Measurements from ENCODE around the gene GAST. TPM values are rescaled to one million over a fixed set of nuclear protein-coding genes. Genes with fewer than 3 reads are reported as not detected.

Gene GAST
- total and polyA plus RNA-seq, 2 of the 4 experiments (the other 2 are of a cell fraction): not detected

DNA sequence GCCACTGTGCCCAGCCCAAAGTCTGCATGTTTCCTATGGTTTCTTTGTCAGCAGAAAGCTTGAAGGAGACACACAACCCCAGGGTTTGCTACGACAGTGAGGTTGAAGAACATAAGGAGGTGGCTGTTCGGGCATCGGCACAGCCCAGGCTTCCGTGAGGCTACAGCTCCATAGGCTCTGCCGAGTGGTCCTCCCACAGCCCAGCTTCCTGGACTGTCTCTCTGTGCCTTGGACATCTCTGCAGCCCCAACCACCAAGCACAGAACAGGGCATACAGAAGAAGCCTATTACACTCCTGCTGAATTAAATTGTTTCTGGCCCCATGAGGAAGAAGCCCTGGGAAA is 25.5 kb downstream of the GAST start:
- no peak overlapping the region for H3K18ac ChIP-seq (ENCODE audit: low read depth, low read length)
- H4K5ac ChIP-seq (ENCODE audit: low read depth, low read length): no peak overlapping the region
- H3K9me1 ChIP-seq (ENCODE audit: insufficient read depth, low read length): no peaks in the 10 kb centered on the region
- WGBS, 2 experiments (ENCODE audit: extremely low coverage in 2 of 2, insufficient read length in 1 of 2): no CpG with 5 or more reads among the region's 5 CpGs
- H2AK5ac ChIP-seq (ENCODE audit: low read depth, low read length): peak overlapping the region; percentile 40; the same call in 1 of the 2 replicates
- H3K4me3 ChIP-seq (ENCODE audit: insufficient read depth, low read depth, low read length): no peak overlapping the region
- peaks cover 5% of the 10 kb centered on the region; the same call in 1 of the 2 replicates for H3K4me1 ChIP-seq (ENCODE audit: control insufficient read depth, insufficient read depth, low read length)
- no peaks in the 10 kb centered on the region for H3K36me3 ChIP-seq (ENCODE audit: control insufficient read depth, insufficient read depth, low read length)
- no peak overlapping the region for H3K4me2 ChIP-seq (ENCODE audit: low read depth, low read length)
- no peaks in the 10 kb centered on the region for H3K79me1 ChIP-seq (ENCODE audit: low read depth in 1 of 2, low read length in 2 of 2)
- no peak overlapping the region for H3K14ac ChIP-seq (replicated peaks; ENCODE audit: low read depth, low read length)
- no peak for TF ChIP-seq FOS (IDR thresholded peaks at IDR 0.05; ENCODE audit: low read depth, low read length)
- TF ChIP-seq MAZ (IDR thresholded peaks at IDR 0.05; ENCODE audit: borderline replicate concordance, low read depth, low read length): no peak
- TF ChIP-seq BHLHE40 (IDR thresholded peaks at IDR 0.05; ENCODE audit: low read depth, low read length): no peak
- no peak for TF ChIP-seq CEBPB (IDR thresholded peaks at IDR 0.05; ENCODE audit: low read depth, low read length)
- TF ChIP-seq RCOR1 (IDR thresholded peaks at IDR 0.05; ENCODE audit: insufficient replicate concordance, low read length): no peak
- no peak for TF ChIP-seq MXI1 (IDR thresholded peaks at IDR 0.05; ENCODE audit: borderline replicate concordance, low read depth, low read length)
- no peak for TF ChIP-seq NFE2L2 (IDR thresholded peaks at IDR 0.05; ENCODE audit: low read depth, low read length)
- no peak for TF ChIP-seq RFX5 (IDR thresholded peaks at IDR 0.05; ENCODE audit: low read depth, low read length)
- TF ChIP-seq, protein P1, sequence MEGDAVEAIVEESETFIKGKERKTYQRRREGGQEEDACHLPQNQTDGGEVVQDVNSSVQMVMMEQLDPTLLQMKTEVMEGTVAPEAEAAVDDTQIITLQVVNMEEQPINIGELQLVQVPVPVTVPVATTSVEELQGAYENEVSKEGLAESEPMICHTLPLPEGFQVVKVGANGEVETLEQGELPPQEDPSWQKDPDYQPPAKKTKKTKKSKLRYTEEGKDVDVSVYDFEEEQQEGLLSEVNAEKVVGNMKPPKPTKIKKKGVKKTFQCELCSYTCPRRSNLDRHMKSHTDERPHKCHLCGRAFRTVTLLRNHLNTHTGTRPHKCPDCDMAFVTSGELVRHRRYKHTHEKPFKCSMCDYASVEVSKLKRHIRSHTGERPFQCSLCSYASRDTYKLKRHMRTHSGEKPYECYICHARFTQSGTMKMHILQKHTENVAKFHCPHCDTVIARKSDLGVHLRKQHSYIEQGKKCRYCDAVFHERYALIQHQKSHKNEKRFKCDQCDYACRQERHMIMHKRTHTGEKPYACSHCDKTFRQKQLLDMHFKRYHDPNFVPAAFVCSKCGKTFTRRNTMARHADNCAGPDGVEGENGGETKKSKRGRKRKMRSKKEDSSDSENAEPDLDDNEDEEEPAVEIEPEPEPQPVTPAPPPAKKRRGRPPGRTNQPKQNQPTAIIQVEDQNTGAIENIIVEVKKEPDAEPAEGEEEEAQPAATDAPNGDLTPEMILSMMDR (conservative IDR thresholded peaks at IDR 0.05; ENCODE audit: low read depth, low read length): no peak
- TF ChIP-seq SMC3 (IDR thresholded peaks at IDR 0.05; ENCODE audit: low read depth, low read length): no peak
- TF ChIP-seq MAFK (IDR thresholded peaks at IDR 0.05; ENCODE audit: low read depth, low read length): no peak
- TF ChIP-seq, protein P2, sequence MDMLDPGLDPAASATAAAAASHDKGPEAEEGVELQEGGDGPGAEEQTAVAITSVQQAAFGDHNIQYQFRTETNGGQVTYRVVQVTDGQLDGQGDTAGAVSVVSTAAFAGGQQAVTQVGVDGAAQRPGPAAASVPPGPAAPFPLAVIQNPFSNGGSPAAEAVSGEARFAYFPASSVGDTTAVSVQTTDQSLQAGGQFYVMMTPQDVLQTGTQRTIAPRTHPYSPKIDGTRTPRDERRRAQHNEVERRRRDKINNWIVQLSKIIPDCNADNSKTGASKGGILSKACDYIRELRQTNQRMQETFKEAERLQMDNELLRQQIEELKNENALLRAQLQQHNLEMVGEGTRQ (IDR thresholded peaks at IDR 0.05; ENCODE audit: low read depth, low read length): no peak
- TF ChIP-seq CHD1 (IDR thresholded peaks at IDR 0.05; ENCODE audit: low read depth, low read length): no peak
- TF ChIP-seq, protein P3, sequence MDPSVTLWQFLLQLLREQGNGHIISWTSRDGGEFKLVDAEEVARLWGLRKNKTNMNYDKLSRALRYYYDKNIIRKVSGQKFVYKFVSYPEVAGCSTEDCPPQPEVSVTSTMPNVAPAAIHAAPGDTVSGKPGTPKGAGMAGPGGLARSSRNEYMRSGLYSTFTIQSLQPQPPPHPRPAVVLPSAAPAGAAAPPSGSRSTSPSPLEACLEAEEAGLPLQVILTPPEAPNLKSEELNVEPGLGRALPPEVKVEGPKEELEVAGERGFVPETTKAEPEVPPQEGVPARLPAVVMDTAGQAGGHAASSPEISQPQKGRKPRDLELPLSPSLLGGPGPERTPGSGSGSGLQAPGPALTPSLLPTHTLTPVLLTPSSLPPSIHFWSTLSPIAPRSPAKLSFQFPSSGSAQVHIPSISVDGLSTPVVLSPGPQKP (IDR thresholded peaks at IDR 0.05; ENCODE audit: borderline replicate concordance, low read depth, low read length): no peak
- CTCF ChIA-PET: interaction anchor here (1.4 kb wide), 1 partner anchor 64 kb away, joined by 8 read pairs; no protein-coding TSS in a partner anchor
- peak overlapping the region; percentile 76 for H2AFZ ChIP-seq (replicated peaks; ENCODE audit: low read length, poor library complexity)
- intact Hi-C loops (cut with micrococcal nuclease): loop anchor here (1.0 to 5.0 kb wide), 3 partner anchors 64 to 222 kb away; partner anchors contain the start of gene KLHL11
- H2BK20ac ChIP-seq (ENCODE audit: low read depth, low read length): no peak overlapping the region
- no peak overlapping the region for H4K8ac ChIP-seq (ENCODE audit: low read depth in 2 of 2, low read length in 2 of 2)
- in situ Hi-C loops (cut with MboI; ENCODE audit: low sequenced_read_pairs): loop anchor here (5.0 to 10.0 kb wide), 2 partner anchors 65 to 227 kb away; partner anchors contain the start of gene CNP
- H3K9me3 ChIP-seq (ENCODE audit: control insufficient read depth, insufficient read depth, low read length): no peaks in the 10 kb centered on the region
- no peak overlapping the region for H4K91ac ChIP-seq (ENCODE audit: insufficient read depth, low read depth, low read length)
- POLR2A ChIA-PET (ENCODE audit: unreplicated experiment): no interaction called here
- H3K27me3 ChIP-seq (ENCODE audit: control insufficient read depth, insufficient read depth, low read length): peaks cover 43% of the 10 kb centered on the region
- H3K4ac ChIP-seq (ENCODE audit: low read depth, low read length): no peak overlapping the region
- H2BK15ac ChIP-seq (ENCODE audit: low read depth, low read length): no peak overlapping the region
- H3K56ac ChIP-seq (ENCODE audit: extremely low read depth, insufficient read depth, low read length): no peak overlapping the region
- dilution Hi-C loops (cut with HindIII; ENCODE audit: low sequenced_read_pairs, unreplicated experiment): no loop called here
- no TSS peak for BruUV-seq (replicated peaks)
- ATAC-seq (ENCODE audit: low read depth) (peak; percentile 3; the same call in 1 of the 2 replicates), DNase-seq (no peak)
- H4K20me1 ChIP-seq (ENCODE audit: insufficient read depth, low read length): no peaks in the 10 kb centered on the region
- peak overlapping the region; percentile 89 for H2AK9ac ChIP-seq (replicated peaks; ENCODE audit: low read depth, low read length, poor library complexity)
- no peak overlapping the region for H2BK5ac ChIP-seq (ENCODE audit: low read depth, low read length, poor library complexity, severe bottlenecking)
- H3K23ac ChIP-seq (ENCODE audit: low read depth, low read length): no peak overlapping the region
- H3K9ac ChIP-seq (ENCODE audit: low read depth, low read length): no peak overlapping the region
- H3K27ac ChIP-seq (ENCODE audit: insufficient read depth, low read length): no peak overlapping the region
- no peak overlapping the region for H2BK120ac ChIP-seq (ENCODE audit: low read depth, low read length)
